Measurements from ENCODE around the gene CES4A. TPM values are rescaled to one million over a fixed set of nuclear protein-coding genes. Genes with fewer than 3 reads are reported as not detected.

The CES4A gene
- total and polyA plus RNA-seq, 4 experiments from 2014 or later: 4.1 to 21.9 (median 16.0) TPM

DNA sequence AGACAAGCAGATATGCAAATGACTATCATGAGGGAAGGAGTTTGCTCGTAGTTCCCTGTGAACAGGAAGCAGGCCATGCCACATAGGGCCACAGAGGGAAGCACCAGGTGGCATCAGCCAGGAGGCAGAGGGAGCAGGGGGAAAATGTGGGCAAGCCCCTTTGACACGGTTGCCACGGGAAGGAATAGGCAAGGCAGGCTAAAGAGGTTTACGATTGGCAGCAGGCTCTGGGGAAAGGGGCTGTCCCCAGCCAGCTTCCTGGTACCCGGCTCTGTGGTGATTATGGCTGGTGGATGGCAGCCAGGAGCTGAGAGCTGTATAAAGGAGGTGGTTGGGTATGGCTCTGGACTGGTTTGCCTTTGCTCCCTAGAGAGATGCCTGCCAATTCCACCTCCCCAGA, 26.5 kb upstream of the CES4A start:
- H3K27ac ChIP-seq (ENCODE audit: low read depth, low read length): no peak overlapping the region
- intact Hi-C loops (cut with micrococcal nuclease): no loop called here
- Mint-ChIP-seq H3K36me3 (no peaks in the 10 kb centered on the region), H3K4me3 (peak overlapping the region in 1 of 8 donors; percentile 6), H3K27me3 (peaks cover 3 to 5% of the 10 kb centered on the region in 2 donors), H3K27ac (peak overlapping the region in 2 of 7 donors; percentile 63 to 73), H3K9me3 (no peaks in the 10 kb centered on the region), H3K4me1 (peaks cover 6 to 14% (median 6%) of the 10 kb centered on the region in 4 donors)
- POLR2A ChIA-PET (ENCODE audit: partially characterized antibody): no interaction called here
- no peak for DNase-seq
- H3K4me3 ChIP-seq (ENCODE audit: low read length in 2 of 2): no peak overlapping the region
- no peaks in the 10 kb centered on the region for H3K36me3 ChIP-seq (ENCODE audit: insufficient read depth, low read length)
- no peaks in the 10 kb centered on the region for H3K4me1 ChIP-seq (ENCODE audit: insufficient read depth, low read length)
- CTCF ChIA-PET (ENCODE audit: partially characterized antibody): interaction anchor here (0.7 to 1.9 kb wide), 4 partner anchors 8 to 142 kb away, joined by 3 to 6 read pairs (median 4); no protein-coding TSS in a partner anchor
- no peaks in the 10 kb centered on the region for H3K9me3 ChIP-seq (ENCODE audit: control insufficient read depth in 1 of 2, low read length in 2 of 2)
- no peaks in the 10 kb centered on the region for H3K27me3 ChIP-seq (ENCODE audit: insufficient read depth, low read length)

DNA sequence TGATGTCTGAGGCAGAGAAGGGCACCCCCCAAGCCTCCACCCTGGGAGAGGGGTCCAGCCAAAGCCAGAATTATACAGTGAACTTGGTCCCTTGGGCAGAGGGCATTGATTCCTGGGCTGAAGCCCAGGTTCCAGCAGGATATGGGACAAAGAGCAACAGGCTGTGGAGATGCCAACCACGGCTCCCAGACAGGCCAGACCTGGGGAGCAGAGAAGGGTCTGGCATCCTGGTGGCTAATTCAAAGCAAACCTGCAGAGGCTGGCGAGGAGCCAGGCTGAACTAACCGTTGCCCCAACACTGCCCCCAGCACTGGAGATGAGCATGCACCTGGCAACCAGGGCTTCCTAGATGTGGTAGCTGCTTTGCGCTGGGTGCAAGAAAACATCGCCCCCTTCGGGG, 24.3 kb upstream of the CES4A start:
- Histone ChIP-seq H3K4me3 (ENCODE audit: low read length in 2 of 2) (no peak overlapping the region), H3K36me3 (ENCODE audit: insufficient read depth, low read length) (no peaks in the 10 kb centered on the region), H3K27me3 (ENCODE audit: insufficient read depth, low read length) (no peaks in the 10 kb centered on the region), H3K4me1 (ENCODE audit: insufficient read depth, low read length) (no peaks in the 10 kb centered on the region), H3K27ac (ENCODE audit: low read depth, low read length) (no peak overlapping the region), H3K9me3 (ENCODE audit: control insufficient read depth in 1 of 2, low read length in 2 of 2) (no peaks in the 10 kb centered on the region)
- CTCF ChIA-PET (ENCODE audit: partially characterized antibody): interaction anchor here (1.0 kb wide), 1 partner anchor 10 kb away, joined by 3 read pairs; no protein-coding TSS in a partner anchor
- Mint-ChIP-seq H3K4me3 (no peak overlapping the region), H3K27me3 (peaks cover 3 to 5% of the 10 kb centered on the region in 2 donors), H3K36me3 (no peaks in the 10 kb centered on the region), H3K9me3 (no peaks in the 10 kb centered on the region), H3K27ac (no peak overlapping the region), H3K4me1 (peaks cover 3 to 11% (median 6%) of the 10 kb centered on the region in 4 donors)
- intact Hi-C loops (cut with micrococcal nuclease): no loop called here
- POLR2A ChIA-PET (ENCODE audit: partially characterized antibody): interaction anchor here (1.1 kb wide), 1 partner anchor 169 kb away, joined by 3 read pairs; no protein-coding TSS in a partner anchor
- no peak for DNase-seq

DNA sequence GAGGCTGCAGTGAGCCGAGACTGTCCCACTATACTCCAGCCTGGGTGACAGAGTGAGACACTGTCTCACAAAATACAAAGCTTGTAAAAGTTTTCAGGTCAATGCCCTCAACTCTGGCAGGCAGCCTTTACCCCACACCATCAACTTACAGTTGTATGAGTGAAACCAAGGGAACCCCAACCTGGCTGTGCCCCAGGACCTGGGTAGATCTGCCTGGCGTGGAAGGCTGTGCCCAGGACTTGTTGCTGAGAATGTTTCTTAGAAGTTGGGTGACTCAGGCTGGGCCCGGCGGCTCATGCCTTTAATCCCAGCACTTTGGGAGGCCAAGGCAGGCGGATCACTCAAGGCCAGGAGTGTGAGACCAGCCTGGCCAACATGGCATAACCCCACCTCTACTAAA, 19.5 kb upstream of the CES4A start:
- ChIA-PET POLR2A (ENCODE audit: partially characterized antibody) (no interaction called here), CTCF (ENCODE audit: partially characterized antibody) (interaction anchor here (1.3 kb wide), 1 partner anchor 9 kb away, joined by 5 read pairs; no protein-coding TSS in a partner anchor)
- no peak overlapping the region for H3K27ac ChIP-seq (ENCODE audit: low read depth, low read length)
- no peak for DNase-seq
- intact Hi-C loops (cut with micrococcal nuclease): no loop called here
- H3K27me3 Mint-ChIP-seq: peaks cover 2 to 3% of the 10 kb centered on the region in 2 donors
- no peak overlapping the region for H3K4me3 ChIP-seq (ENCODE audit: low read length in 2 of 2)
- H3K9me3 Mint-ChIP-seq: no peaks in the 10 kb centered on the region
- H3K36me3 ChIP-seq (ENCODE audit: insufficient read depth, low read length): no peaks in the 10 kb centered on the region
- no peak overlapping the region for H3K4me3 Mint-ChIP-seq
- H3K4me1 Mint-ChIP-seq: no peaks in the 10 kb centered on the region
- no peaks in the 10 kb centered on the region for H3K27me3 ChIP-seq (ENCODE audit: insufficient read depth, low read length)
- no peaks in the 10 kb centered on the region for H3K4me1 ChIP-seq (ENCODE audit: insufficient read depth, low read length)
- no peak overlapping the region for H3K27ac Mint-ChIP-seq
- no peaks in the 10 kb centered on the region for H3K36me3 Mint-ChIP-seq
- H3K9me3 ChIP-seq (ENCODE audit: control insufficient read depth in 1 of 2, low read length in 2 of 2): no peaks in the 10 kb centered on the region

DNA sequence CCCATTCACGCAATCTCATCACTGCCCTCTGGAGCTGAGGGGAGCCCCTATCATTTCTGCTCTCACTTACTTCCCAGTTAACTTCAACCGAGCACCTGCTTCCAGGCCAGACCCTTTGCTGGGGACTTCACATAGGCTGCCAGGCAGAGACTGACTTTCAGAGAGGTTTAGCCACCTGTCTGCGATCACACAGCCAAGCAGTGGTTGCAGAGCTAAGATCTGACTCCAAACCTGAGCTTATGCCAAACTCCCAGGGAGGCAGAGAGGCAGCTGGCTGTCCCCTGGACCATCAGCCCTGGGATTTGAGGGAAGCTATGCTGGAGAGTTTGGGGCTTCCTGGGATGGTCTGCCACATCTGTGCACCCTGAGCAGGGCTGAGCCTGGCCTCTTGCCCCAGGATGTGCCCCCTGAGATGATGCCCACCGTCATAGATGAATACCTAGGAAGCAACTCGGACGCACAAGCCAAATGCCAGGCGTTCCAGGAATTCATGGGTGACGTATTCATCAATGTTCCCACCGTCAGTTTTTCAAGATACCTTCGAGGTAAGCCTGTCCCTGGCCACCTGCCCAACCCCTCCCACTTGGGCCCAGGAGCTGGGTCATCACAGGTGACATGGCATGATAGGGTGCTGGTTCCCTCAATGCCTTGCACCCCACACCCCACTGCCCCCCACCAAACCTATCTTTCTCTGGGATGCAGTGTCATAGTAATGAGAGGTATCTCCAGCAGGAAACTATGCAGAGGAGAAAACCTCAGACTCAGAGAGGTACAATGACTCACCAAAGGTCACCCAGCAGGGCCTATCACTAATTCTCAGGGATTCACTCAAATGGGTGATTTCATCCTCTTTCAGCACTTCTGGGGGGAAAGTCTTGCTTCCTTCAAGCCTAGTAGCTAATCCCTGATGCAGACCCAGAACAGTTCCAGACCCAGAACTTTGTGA, 17.3 kb upstream of the CES4A start:
- Histone ChIP-seq H3K36me3 (ENCODE audit: insufficient read depth, low read length) (no peaks in the 10 kb centered on the region), H3K27ac (ENCODE audit: low read depth, low read length) (no peak overlapping the region), H3K9me3 (ENCODE audit: control insufficient read depth in 1 of 2, low read length in 2 of 2) (no peaks in the 10 kb centered on the region), H3K27me3 (ENCODE audit: insufficient read depth, low read length) (no peaks in the 10 kb centered on the region), H3K4me1 (ENCODE audit: insufficient read depth, low read length) (peaks cover 6% of the 10 kb centered on the region), H3K4me3 (ENCODE audit: low read length in 2 of 2) (no peak overlapping the region)
- POLR2A ChIA-PET (ENCODE audit: partially characterized antibody): no interaction called here
- CTCF ChIA-PET (ENCODE audit: partially characterized antibody): interaction anchor here (1.0 to 1.2 kb wide), 2 partner anchors 24 to 188 kb away, joined by 3 to 4 read pairs; partner anchors contain the start of genes FBXL8 and TRADD
- no peak for DNase-seq
- H3K4me1 Mint-ChIP-seq: peaks cover 4 to 10% (median 7%) of the 10 kb centered on the region in 4 donors
- H3K9me3 Mint-ChIP-seq: no peaks in the 10 kb centered on the region
- H3K4me3 Mint-ChIP-seq: no peak overlapping the region
- no peak overlapping the region for H3K27ac Mint-ChIP-seq
- H3K27me3 Mint-ChIP-seq: peaks cover 0 to 1% of the 10 kb centered on the region in 2 donors
- intact Hi-C loops (cut with micrococcal nuclease): no loop called here
- no peaks in the 10 kb centered on the region for H3K36me3 Mint-ChIP-seq

DNA sequence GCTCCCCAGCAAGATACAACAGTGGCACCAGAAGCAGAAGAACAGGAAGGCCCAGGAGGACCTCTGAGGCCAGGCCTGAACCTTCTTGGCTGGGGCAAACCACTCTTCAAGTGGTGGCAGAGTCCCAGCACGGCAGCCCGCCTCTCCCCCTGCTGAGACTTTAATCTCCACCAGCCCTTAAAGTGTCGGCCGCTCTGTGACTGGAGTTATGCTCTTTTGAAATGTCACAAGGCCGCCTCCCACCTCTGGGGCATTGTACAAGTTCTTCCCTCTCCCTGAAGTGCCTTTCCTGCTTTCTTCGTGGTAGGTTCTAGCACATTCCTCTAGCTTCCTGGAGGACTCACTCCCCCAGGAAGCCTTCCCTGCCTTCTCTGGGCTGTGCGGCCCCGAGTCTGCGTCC, 15.4 kb upstream of the CES4A start:
- Histone ChIP-seq H3K4me3 (ENCODE audit: low read length in 2 of 2) (no peak overlapping the region), H3K4me1 (ENCODE audit: insufficient read depth, low read length) (peaks cover 6% of the 10 kb centered on the region), H3K27ac (ENCODE audit: low read depth, low read length) (no peak overlapping the region), H3K36me3 (ENCODE audit: insufficient read depth, low read length) (no peaks in the 10 kb centered on the region), H3K27me3 (ENCODE audit: insufficient read depth, low read length) (no peaks in the 10 kb centered on the region), H3K9me3 (ENCODE audit: control insufficient read depth in 1 of 2, low read length in 2 of 2) (no peaks in the 10 kb centered on the region)
- Mint-ChIP-seq H3K27ac (peak overlapping the region in 2 of 7 donors; percentile 22 to 55), H3K4me3 (no peak overlapping the region), H3K36me3 (no peaks in the 10 kb centered on the region), H3K9me3 (no peaks in the 10 kb centered on the region), H3K4me1 (peaks cover 6 to 14% (median 11%) of the 10 kb centered on the region in 4 donors), H3K27me3 (peaks cover 0 to 3% of the 10 kb centered on the region in 2 donors)
- DNase-seq: no peak
- ChIA-PET CTCF (ENCODE audit: partially characterized antibody) (interaction anchor here (1.3 kb wide), 1 partner anchor 212 kb away, joined by 6 read pairs; no protein-coding TSS in a partner anchor), POLR2A (ENCODE audit: partially characterized antibody) (no interaction called here)
- intact Hi-C loops (cut with micrococcal nuclease): no loop called here

DNA sequence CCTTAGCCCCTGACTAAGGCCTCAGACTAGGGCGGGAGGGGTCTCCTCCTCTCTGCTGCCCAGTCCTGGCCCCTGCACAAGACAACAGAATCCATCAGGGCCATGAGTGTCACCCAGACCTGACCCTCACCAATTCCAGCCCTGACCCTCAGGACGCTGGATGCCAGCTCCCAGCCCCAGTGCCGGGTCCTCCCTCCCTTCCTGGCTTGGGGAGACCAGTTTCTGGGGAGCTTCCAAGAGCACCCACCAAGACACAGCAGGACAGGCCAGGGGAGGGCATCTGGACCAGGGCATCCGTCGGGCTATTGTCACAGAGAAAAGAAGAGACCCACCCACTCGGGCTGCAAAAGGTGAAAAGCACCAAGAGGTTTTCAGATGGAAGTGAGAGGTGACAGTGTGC, 14.7 kb upstream of the CES4A start:
- Mint-ChIP-seq H3K27ac (no peak overlapping the region), H3K9me3 (no peaks in the 10 kb centered on the region), H3K27me3 (peaks cover 0 to 3% of the 10 kb centered on the region in 2 donors), H3K4me3 (peak overlapping the region in 1 of 8 donors; percentile 29), H3K4me1 (peaks cover 6 to 14% (median 11%) of the 10 kb centered on the region in 4 donors), H3K36me3 (no peaks in the 10 kb centered on the region)
- intact Hi-C loops (cut with micrococcal nuclease): no loop called here
- H3K27ac ChIP-seq (ENCODE audit: low read depth, low read length): no peak overlapping the region
- ChIA-PET CTCF (ENCODE audit: partially characterized antibody) (interaction anchor here (1.3 kb wide), 1 partner anchor 211 kb away, joined by 6 read pairs; no protein-coding TSS in a partner anchor), POLR2A (ENCODE audit: partially characterized antibody) (interaction anchor here (0.5 kb wide), 1 partner anchor 16 kb away, joined by 3 read pairs; no protein-coding TSS in a partner anchor)
- H3K9me3 ChIP-seq (ENCODE audit: control insufficient read depth in 1 of 2, low read length in 2 of 2): no peaks in the 10 kb centered on the region
- no peak overlapping the region for H3K4me3 ChIP-seq (ENCODE audit: low read length in 2 of 2)
- peaks cover 6% of the 10 kb centered on the region for H3K4me1 ChIP-seq (ENCODE audit: insufficient read depth, low read length)
- DNase-seq: no peak
- no peaks in the 10 kb centered on the region for H3K27me3 ChIP-seq (ENCODE audit: insufficient read depth, low read length)
- no peaks in the 10 kb centered on the region for H3K36me3 ChIP-seq (ENCODE audit: insufficient read depth, low read length)
